Dermis microvascular lymphatic vessel endothelial cell (primary cell): Measurements from ENCODE around the gene MAML3. TPM values are rescaled to one million over a fixed set of nuclear protein-coding genes. Genes with fewer than 3 reads are reported as not detected.

Experiments used
- DNase-seq, 2 donors: peaks; one replicate each; pipeline versions ENCODE4 v3.0.0 to v3.0.0-alpha.2; 2010; ENCODE audit warnings: low read depth in 2 of 2
- total RNA-seq: library from RNA; depleted of rRNA; stranded (reverse); fragments of >200 nt; gene quantifications from 2 replicates; pipeline ENCODE4 v1.2.1, GENCODE V29; 2014

Gene MAML3
- total RNA-seq, 1 donor from 2014 or later = 4.4 TPM

DNA sequence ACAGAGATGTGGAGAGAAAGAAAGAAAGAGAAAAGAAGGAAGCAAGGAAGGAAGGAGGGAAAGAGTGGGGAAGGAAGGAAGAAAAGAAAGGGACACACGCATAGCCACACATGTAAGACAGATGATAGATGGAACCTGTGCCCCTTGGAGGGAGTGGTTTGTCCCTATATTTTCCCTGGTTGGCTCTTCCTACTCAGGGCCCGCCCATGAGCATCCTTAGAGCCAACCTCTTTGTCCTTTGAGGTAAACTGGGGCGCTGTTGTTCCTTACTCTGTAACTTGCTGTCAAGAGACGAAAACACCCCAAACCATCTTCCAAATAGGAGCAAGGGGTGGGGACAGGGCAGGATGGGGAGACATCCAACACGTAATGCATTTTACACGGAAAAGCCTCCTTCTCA is 220.9 kb downstream of the MAML3 start:
- DNase-seq = no peak

DNA sequence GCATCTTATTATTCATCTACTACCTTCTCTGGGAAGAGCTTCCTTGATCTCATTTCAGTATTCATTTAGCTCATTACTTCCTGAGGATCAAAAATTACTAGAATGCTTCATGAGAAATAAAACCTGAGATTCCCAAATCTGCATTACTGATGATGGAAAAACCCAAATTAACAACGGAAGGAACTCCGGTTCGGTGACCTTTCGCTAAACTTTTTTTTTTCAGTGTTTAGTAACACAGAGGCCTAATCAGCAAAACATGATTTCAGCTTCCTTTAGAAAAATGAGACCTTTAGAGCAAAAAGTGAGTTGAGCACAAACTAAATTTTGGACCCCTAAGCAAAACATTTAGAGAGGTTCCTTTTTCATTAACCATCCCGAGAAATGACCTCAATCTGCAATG is 229.2 kb downstream of the MAML3 start:
- no peak for DNase-seq

DNA sequence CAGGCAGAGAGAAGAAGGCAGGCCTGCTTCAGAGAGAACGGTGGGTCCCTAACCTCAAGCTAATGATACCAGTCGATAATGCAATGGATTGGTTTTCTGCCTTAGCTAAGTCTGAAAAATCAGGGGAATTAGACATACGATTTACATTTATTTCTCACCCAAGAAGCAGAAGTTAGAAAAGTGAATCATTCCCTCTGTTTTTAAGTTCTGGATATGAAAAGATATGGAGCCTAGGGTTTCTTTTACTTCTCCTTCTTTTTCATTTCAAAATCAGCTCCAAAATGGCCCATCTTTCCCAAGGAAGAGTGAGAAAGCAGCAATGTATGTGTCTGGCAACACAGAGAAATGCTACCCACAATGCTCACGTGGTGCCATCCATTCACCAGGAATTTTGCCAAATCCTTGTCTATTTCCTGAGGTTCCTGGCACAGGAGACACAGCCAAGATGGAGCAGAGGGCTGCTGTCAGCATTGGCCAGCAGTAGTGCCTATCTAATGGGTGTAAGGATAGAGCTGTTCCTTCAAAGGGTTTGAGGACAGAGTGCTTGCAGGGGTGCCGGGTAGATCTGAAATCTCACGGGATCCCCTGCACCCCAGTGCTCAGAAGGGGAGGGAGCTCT is 231.5 kb downstream of the MAML3 start:
- peak in 1 of 2 donors; percentile 66 for DNase-seq

DNA sequence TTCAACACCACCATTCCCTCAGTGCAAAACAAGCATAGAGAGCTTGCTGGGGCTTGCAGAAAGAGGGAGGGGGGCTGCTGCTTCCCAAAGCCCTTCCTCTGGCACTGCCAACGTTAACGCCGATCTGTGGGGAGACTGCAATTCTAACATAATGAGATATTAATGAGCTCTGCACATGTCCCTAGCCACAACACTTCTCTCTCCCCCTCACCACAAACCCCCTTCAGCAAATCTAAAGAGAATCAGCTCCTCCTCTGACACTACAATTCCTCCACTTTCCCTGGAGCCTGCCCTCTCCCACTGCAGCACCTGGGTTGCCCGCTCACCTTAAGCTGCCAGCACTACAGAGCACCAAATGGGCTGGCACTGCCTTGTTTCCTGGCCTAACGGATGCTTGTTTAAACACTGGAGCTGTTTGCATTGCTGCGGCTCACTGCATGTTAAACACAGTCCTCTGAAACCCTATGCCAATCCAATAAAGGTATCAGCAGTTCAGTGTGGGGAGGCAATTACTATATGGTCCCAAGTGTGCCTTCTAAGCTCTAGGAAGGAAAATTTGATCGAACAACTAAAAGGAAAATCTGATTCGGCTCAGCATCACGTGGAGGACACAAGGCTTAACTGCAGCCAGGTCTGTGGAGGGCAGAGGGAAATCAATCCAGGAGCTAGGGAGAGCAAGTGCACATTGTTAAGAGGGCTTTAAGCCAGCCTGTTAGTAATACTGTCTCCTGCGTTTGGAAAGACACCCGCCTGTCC is 232.4 kb downstream of the MAML3 start:
- DNase-seq = no peak

DNA sequence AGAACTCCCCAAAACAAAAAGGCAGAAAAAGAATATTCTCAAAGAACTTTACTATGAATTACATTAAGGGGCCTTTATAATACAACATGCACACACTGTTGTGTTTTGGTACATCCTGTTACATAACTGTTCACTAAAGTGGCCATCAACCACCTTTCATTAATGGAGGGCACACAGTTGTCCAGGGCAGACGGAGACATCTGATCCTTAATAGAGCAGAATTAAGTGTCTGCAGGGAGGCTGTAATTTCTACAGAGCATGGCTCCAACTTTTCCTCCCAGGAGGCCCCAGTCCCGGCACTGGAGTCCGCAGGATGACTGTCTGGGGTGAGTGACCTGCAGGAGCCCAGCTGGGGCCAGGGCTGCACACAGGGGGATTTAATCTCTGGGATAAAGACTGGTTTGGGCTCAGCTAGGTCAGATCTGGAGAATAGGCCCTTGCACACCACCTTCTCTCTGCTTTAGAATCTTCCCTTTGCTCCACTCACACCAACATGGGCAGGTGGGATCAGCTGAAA is 233.4 kb downstream of the MAML3 start:
- DNase-seq = no peak

DNA sequence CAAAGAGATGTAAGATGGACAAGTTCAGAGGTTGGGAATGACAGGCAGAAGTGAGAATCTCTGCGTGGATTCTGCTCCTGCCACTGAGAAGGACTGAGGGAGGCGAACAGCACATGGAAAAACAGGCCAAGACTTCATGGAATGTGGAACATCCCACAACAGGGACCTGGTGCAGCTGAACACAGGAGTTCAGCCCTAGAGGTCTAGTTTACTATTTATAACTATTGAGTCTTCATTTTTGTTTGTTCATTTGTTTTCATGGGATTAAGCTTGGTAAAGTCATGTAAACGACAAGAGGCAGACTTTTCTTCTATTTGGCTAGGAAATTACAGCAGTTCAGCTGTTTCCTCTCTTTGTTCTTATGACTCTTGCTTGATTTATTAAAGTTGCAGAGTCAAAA is 234.5 kb downstream of the MAML3 start:
- peak; percentile 77 to 95 for DNase-seq

DNA sequence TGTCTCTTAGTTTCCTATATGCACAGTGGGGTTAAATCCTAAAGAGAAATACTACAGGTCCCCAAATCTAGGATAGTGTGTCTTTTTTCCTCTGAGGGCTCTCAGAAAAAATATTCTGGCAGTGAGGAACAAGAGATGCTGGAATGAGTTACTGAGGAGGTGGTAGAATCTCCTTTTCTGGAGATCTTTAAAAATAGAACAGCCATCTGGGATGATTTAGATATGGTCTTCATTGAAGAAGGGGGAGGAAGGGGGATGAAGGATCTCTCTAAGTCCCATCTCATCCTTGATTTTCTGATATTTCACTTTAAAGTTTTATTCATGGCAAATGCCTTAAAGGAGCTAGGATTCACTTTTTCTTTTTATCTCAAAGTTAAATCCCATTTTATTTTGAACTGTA is 235.0 kb downstream of the MAML3 start:
- DNase-seq = no peak

DNA sequence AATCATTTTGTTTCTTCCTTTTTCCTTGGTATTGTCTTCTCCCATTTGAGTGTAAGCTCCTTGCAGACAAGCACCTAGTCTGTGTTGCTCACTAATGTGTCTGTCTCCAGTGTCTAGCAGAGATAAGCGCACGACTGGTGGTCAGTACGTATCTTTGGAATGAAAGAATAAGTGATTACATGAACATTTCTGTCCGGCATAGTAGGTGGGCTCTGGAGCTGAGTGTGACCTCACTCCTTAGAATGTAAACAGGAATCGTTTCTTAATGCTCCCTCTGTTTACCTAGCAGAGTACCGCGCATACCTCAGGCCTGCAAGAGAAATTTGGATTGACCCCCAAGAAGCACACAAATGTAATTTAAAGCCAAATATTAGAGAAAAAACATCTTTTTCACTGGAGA is 235.4 kb downstream of the MAML3 start:
- no peak for DNase-seq

DNA sequence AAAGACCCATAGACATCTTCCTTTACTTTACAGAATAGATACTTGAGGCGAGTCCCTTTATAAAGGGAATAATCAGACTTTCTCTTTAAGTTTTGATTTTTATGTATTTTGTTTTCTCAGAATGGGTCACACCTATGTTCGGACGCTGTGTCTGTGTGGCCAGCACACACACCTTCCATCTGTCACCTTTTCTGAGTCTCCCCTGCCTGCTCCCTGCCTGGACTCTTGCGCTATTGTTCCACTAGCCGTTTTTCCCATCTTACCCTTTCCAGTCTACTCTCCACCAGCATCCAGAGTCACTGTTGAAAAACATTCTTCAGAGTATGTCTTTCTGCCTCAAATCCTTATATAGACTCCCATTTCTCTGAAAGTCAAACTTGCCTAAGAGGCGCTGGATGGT is 236.1 kb downstream of the MAML3 start:
- no peak for DNase-seq

DNA sequence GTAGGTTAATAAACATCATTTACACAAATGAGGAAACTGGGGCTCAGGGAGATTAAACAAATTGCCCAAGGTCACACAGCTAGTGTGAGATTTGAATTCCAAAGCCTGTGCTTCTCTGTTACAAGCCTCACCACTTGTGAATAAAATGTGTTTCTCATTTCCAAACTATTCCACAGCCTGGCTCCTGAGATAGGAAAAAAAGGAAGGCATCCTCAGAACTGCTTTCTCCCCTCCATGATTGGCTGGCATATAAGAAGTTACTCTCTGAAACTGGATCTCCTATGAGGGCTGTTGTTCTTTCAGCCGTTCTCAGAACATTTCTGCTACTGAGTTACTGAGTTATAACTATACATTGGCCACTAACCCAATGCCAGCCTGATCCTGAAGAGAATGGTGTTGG is 237.9 kb downstream of the MAML3 start:
- DNase-seq = no peak

DNA sequence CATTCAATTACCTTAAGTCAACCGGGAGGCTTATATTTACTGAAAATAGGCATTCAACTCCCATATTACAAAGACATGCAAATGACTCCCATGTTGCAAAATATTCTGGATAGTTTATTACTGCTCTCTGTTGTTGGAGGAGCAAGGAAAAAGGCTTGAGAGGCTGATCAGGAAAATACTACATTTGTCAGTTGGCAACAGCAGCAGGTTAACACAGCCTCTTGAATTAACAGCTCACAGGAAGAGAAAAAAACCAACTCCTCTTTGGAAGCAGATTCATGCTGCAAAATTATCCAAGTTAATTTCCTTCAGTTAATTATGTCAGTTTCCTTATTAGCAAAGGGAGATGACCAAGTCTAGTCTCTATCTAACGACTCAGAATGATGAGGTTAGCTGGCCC is 238.9 kb downstream of the MAML3 start:
- no peak for DNase-seq

DNA sequence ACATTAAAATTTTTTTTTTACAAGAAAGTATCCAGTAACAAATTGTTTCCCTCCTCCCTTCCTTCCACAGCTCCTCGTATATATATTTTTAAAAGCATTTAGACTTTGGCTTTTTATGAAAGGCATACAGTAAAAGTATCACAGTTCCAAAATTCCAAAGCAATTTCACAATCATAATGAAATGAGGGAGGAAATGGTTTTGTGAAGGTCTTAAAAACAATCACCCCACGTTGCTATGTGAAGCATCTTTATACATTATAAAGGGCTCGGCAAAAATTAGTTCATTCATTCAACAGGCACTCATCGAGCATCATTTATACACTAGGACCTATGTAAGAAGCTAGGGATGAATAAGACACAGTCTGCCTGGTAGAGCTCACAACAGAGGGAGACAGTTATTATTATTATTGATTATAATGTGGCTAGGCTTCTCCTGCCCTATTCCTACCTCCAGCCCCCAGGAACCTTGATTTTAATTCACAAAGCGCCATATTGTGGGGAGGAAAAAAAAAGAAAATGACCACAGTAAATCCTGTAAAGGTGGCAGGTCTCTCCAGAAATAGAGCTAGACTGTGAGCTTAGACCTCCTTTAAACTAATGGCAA is 239.9 kb downstream of the MAML3 start:
- DNase-seq = peak; percentile 48 to 51

DNA sequence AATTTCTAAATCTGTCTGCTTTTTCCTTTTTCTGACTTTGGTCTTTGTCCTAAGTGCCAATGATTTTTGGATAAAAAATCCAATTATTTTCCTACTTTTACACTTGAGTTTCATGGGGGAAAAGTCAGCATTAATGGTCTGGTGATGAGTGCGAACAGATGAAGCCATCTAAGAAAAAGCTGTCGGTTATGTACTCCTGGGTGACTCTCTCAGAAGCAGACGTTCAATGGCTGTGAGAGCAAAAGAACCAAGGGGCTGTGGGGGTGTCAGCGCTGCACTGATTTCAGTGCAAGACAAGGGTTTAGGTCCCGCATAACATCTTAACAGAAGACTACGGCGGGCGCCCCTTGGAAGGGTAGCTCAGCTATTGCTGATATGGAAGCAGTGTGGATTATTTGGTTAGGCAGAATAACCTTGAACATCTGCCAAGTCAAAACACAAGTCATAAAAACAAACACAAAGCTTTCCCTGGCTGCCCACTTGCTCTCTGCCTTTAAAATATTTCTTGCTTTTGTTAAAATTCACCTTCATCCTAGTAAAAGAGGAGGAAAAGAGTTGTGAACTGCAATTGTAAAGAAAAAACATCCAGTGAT is 240.5 kb downstream of the MAML3 start:
- DNase-seq = peak; percentile 59 to 79

DNA sequence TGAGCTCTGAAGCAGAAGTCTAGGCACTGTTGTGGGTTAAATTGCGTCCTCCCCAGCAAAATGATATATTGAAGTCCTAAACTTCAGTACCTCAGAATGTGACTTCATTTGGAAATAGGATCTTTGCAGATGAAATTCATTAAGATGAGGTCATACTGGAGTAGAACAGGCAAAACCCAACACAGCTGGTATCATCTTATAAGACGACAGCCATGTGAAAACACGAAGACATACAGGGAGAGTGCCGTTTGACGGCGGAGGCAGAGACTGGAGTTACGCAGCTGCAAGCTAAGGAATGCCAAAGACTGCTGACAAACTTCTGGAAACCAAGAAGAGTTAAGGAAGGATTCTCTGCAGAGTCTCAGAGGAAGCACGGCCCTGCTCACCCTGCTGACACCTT is 241.5 kb downstream of the MAML3 start:
- no peak for DNase-seq

DNA sequence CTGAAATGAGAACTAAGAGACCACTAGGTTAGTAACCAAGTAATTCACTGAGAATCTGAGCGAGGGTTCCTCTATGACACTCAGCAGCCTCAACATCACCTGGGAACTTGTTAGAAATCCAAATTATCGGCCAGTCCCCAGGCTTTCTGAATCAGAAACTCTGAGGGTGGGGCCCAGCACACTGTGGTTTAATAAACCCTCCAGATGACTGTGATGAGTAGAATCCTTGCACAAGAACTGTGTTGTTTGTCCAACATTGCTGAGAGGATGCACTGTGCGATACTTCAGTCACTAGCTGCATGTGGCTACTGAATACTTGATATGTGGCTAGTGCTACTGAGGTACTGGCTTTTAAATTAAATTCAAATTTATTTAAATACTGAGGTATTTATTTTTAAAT is 243.9 kb downstream of the MAML3 start:
- DNase-seq = no peak

DNA sequence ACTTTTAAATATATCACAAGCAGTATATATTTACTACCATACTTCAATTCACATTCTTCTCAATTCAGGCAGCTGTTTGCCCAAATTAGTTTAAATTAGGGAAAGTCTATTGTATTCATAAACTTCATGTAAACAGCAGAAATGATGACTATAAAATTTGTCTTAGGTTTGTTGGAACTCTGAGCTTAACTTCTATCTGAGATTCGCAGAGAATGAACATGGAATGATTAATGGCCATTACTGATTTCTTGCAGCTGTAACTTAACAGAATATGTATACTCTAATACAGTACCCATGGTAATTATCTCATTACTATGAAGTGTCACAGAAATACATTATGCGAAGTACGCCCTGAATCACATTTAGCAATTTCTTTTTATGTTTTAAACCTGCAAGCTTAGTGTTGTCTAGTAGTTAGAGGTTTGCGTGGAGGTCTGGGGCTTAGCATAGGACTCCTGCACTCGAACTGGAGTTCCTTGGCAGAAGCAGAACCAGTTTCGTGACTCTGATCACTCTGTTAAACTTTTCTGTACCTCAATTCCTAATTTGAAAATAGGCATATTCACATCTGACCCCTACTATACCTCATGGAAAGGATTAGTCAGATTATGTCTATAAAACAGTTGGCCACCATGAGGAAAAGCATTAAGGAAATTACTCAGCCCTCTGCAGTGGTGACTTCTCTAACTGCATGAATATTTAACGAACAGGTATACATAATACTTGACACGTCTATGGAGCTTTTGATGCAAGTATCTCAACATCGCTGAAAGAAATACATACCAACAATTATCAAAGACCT is 245.1 kb downstream of the MAML3 start:
- peak; percentile 36 to 74 for DNase-seq

DNA sequence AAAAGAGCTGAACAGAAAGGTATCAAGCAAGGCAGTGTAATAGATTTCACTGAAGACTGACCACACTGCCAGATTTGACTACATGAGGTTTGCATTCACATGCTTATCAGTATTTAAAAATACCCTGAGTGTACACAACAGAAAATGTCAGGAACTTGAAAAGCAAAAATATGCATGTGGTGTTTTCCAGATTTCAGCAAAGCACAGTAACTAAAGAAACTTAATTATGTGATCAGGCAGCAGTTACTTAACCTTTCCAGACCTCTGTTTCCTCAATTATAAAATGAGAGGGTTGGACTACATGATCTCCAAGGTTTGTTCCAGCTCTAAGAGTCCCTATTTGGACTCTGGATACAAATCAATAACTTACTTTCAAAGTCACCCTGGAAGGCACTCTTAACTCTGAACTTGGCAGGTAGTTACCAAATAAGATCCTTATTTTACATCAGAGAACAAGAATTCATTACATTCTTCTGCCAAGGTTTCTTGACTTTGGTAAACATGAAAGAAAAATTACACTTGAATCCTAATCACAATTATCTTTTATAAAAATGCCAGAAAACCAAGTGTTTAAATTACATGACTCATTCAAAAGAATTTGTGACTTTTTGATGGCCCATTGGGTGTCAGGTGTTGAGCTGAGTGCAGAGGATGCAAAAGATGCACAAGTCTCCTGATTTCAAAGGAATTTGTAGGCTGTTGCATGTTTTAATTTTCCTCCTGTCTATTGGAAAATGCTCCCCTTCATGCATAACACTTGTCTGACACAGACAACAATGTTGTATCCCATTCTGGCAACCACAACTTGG is 246.8 kb downstream of the MAML3 start:
- peak in 1 of 2 donors; percentile 44 for DNase-seq

DNA sequence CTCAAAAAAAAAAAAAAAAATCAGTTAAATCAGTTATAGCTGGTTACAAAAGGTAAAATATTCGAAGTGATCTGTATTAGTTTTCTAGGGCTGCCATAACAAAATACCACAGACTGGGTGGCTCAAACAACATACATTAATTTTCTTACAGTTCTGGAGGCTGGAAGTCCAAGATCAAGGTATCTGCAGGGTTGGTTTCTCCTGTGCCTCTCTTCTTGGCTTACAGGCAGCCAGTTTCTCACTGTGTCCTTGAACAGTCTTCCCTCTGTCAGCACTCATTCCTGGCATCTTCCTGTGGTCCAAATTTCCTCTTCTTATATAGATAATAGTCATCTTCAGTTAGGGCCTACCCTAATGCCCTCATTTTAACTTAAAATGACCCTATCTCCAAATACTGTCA is 248.5 kb downstream of the MAML3 start:
- no peak for DNase-seq

DNA sequence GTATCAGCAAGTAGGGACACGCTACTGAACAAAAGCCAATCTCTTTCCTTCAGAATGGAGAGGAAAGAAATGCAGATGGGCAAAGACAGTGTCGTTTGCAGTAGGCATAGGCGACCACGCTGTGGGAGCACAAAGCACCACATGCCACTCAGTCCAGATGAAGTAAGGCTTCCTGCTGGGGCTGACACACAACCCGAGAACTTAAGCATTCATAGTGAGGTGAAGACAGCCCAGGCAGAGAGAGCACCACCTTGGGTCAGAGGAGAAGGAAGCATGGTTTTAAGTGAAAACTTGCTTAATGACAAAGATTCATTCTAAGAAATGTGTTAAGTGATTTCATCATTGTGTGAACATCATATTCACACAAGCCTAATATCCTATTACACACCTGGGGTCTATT is 249.6 kb downstream of the MAML3 start:
- DNase-seq = no peak

DNA sequence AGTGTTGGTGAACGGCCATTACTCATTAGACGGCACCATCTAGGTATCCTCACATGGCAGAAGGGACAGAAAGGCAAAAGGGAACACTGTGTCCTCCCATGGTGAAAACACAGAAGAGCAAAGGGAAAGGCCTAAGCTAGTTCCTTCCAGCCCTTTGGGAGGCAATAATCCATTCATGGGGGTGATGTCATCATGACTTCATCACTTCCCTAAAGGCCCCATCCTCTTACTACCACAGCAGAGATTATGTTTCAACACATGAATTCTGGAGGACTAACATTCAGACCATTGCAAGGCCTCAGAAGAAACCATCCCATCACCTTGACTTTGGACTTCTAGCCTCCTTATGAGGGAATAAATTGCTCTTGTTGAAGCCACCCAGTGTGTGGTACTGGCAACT is 250.1 kb downstream of the MAML3 start:
- DNase-seq = no peak
